Neuron (in vitro differentiated cells): ENCODE measurements around the gene ACSL3.

Experiments used
- H2AFZ ChIP-seq: one replicate; pipeline ENCODE4 v1.6.1; 2013; ENCODE audit warnings: low read depth, mild to moderate bottlenecking, inconsistent platforms, low read length, moderate library complexity
- H3K27me3 ChIP-seq: one replicate; pipeline ENCODE4 v1.6.1; 2013; ENCODE audit warnings: low read length; ENCODE audit not compliant: insufficient read depth
- H3K36me3 ChIP-seq: one replicate; pipeline ENCODE4 v1.6.1; 2013; ENCODE audit warnings: low read length; ENCODE audit not compliant: insufficient read depth
- H3K4me1 ChIP-seq: one replicate; pipeline ENCODE4 v1.6.1; 2013; ENCODE audit warnings: low read length; ENCODE audit not compliant: insufficient read depth
- H3K4me3 ChIP-seq: 2 replicates; pipeline ENCODE4 v1.5.1; 2013; ENCODE audit warnings: mild to moderate bottlenecking, low read length, moderate library complexity
- H3K9me3 ChIP-seq: one replicate; pipeline ENCODE4 v1.6.1; 2013; ENCODE audit warnings: low read length

ACSL3 gene

DNA sequence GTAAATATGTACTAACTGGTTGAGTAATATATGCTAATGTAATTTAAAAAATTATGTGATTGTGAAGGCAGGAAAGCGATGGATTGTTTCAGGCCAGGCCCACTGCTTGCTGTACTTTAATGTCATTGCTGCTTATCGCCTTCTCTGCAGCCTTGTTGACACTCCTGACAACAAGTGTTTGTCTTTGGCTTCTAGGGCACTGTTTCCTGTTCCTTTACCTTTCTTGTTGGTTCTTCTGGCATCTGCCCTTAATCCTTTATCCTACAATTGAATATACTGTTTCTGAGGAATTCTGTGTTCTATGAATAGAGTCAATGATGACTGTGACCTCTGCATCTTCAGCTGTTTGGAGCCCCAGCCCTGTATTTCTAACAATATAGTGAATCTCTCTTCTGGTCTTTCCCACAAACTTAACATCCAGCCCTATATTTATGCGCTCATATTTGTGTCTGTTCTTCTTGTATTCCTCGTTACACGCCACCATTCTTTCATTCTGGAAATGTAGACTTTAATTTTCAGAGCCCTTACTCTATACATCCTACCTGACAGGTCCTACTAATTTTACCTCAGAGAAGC is 17.6 kb downstream of the ACSL3 start:
- H3K4me1 ChIP-seq = peaks cover 4% of the 10 kb centered on the region
- H3K4me3 ChIP-seq = no peak overlapping the region
- H3K27me3 ChIP-seq = no peaks in the 10 kb centered on the region
- H2AFZ ChIP-seq = no peak overlapping the region
- H3K36me3 ChIP-seq = no peaks in the 10 kb centered on the region
- H3K9me3 ChIP-seq = no peaks in the 10 kb centered on the region

DNA sequence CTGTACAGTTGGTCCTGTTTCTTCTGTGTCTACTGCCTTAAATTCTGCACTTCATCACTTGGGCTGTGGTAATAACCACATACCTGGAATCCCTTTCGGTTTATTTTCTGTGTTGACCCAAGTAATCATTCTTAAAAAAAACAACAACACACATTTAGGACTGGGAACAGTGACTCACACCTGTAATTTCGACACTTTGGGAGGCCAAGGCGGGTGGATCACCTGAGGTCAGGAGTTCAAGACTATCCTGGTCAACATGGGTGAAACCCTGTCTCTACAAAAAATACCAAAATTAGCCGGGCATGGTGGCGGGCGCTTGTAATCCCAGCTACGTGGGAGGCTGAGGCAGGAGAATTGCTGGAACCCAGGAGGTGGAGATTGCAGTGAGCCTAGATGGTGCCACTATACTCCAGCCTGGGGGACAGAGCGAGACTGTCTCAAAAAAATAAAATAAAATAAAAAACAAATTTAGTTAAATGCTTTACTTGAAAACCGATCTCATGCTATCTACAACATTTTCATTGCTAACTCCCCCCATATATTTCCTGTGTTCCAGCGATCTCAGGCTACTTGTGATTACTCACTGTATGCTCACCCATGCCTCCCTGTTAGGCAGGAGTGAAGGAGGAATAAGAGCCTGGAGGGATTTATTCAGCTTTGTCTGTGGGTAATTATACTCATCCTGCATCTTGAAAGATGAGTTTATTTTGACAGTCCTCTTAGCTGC is 18.2 kb downstream of the ACSL3 start:
- Histone ChIP-seq H3K4me1 (peaks cover 4% of the 10 kb centered on the region), H3K36me3 (no peaks in the 10 kb centered on the region), H2AFZ (no peak overlapping the region), H3K27me3 (no peaks in the 10 kb centered on the region), H3K9me3 (no peaks in the 10 kb centered on the region), H3K4me3 (no peak overlapping the region)

DNA sequence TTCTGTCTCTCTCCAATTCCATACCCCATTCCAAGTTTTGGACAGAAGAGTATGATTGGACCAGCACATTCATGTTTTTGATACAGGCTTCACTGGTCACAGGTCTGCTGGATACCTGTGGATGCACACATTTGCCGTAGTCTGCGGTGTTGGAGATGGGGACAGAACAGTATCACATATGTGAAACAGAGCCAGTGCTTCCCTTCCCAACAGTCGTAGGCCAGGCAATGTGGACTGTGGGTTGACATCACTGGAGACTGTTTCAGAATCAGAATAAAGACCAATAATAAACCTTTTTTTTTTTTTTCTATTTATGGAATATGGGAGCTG is 18.7 kb downstream of the ACSL3 start:
- Histone ChIP-seq H3K36me3 (no peaks in the 10 kb centered on the region), H2AFZ (no peak overlapping the region), H3K4me1 (peaks cover 4% of the 10 kb centered on the region), H3K4me3 (no peak overlapping the region), H3K27me3 (no peaks in the 10 kb centered on the region), H3K9me3 (no peaks in the 10 kb centered on the region)

DNA sequence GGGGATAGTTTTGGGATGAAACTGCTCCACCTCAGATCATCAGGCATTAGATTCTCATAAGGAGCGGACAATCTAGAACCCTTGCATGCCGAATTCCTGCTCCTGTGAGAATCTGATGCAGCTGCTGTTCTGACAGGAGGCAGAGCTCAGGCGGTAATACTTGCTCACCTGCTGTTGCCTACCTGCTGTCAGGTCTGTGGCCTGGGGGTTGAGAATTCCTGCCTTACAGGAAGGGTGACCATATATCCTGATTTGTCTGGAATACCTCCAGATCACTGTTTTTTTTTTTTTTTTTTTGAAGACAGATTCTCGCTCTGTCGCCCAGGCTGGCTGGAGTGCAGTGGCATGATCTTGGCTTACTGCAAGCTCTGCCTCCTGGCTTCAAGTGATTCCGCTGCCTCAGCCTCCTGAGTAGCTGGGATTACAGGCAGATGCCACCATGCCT is 21.7 kb downstream of the ACSL3 start:
- no peaks in the 10 kb centered on the region for H3K9me3 ChIP-seq
- H3K27me3 ChIP-seq = no peaks in the 10 kb centered on the region
- no peak overlapping the region for H3K4me3 ChIP-seq
- H3K4me1 ChIP-seq = peaks cover 4% of the 10 kb centered on the region
- no peaks in the 10 kb centered on the region for H3K36me3 ChIP-seq
- no peak overlapping the region for H2AFZ ChIP-seq

DNA sequence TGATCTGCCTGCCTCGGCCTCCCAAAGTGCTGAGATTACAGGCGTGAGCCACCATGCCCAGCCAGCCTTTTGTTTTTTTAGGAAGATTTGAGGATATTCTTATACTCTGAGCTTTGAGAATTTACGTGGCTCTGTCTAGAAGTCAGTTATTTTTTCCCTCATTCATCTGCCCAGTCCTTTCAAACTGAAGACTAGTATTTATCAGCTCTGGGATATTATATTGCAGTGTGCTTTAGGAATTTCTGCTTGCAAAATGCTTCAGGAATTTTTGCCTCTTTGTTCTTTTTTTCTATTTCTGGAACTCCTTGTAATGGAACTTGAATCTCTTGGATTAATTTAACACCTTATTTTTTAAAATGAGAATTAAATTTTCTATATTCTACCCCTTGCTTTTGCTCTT is 22.6 kb downstream of the ACSL3 start:
- Histone ChIP-seq H3K36me3 (peaks cover 2% of the 10 kb centered on the region), H3K4me1 (peaks cover under 1% of the 10 kb centered on the region), H3K4me3 (no peak overlapping the region), H3K27me3 (no peaks in the 10 kb centered on the region), H3K9me3 (no peaks in the 10 kb centered on the region), H2AFZ (no peak overlapping the region)

DNA sequence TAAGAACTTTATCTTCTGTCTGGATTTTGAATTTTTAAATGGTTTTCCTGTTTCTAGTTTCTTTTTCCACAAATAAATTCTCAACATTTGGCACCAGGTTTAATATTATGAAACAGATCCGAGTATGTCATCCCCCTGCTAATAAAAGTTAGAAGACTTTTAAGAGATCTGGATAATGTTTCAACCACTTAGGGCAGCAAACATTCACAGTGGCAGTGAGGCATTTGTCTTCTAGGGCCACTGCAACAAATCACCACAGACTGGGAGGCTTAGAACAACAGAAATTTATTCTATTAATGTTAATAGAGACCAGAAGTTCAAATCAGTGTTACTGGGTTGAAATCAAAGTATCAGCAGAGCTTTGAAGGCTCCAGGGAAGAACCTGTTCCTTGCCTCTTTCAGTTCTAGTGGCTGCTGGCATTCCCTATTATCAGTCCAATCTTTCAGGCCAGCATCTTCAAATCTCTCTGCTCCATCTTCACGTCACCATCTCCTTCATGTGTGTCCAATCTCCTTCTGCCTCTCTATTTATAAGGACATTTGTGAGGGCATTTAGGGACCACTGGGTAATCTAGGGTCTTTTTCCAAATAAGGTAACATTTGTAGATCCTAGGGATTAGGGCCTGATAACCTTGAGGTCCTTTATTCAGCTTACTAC is 23.4 kb downstream of the ACSL3 start:
- peaks cover 8% of the 10 kb centered on the region for H3K36me3 ChIP-seq
- no peaks in the 10 kb centered on the region for H3K9me3 ChIP-seq
- no peaks in the 10 kb centered on the region for H3K27me3 ChIP-seq
- H3K4me1 ChIP-seq = no peaks in the 10 kb centered on the region
- H3K4me3 ChIP-seq = no peak overlapping the region
- H2AFZ ChIP-seq = no peak overlapping the region

DNA sequence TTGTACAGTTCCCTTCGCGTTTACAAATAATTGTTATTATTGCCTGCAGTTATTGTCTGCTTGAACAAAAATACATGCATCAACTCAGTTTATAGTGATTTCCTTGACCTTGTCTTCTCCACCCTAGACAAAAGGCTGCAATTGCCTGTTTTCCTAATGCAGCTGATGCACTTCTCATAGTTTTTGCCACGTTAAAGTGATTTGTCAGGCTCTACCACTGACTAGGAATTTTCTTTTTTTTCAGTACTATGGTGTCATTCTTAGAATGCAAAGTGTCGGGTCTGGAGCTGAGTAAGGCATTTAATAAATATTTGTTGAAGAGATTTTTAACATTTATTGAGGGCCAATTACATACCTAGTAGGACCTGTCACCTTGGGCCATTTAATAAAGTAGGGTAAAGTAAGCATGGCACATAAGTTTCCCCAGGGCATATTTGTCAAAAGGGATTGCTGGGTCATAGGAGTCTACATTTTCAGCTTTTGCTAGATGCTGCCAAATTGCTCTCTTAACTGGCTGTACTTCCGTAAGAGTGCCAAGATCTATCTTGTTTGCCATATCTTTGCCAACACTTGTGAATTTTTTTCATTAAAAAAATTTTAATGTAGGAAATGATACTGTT is 24.1 kb downstream of the ACSL3 start:
- no peak overlapping the region for H2AFZ ChIP-seq
- no peak overlapping the region for H3K4me3 ChIP-seq
- H3K9me3 ChIP-seq = no peaks in the 10 kb centered on the region
- H3K36me3 ChIP-seq = peaks cover 13% of the 10 kb centered on the region
- H3K4me1 ChIP-seq = no peaks in the 10 kb centered on the region
- H3K27me3 ChIP-seq = no peaks in the 10 kb centered on the region

DNA sequence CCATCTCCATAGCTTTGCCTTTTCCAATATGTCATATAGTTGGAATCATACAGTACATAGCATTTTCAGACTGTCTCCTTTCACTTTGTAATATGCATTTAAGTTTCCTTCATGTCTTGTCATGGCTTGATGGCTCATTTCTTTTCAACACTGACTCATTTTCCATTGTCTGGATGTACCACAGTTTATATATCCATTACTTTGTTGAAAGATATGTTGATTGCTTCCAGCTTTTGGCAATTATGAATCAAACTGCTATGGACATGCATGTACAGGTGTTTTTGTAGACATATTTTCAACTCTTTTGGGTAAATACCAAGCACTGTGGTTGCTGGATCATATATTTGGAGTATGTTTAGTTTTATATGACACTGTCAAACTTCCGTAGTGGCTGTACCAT is 26.3 kb downstream of the ACSL3 start:
- H2AFZ ChIP-seq = no peak overlapping the region
- no peak overlapping the region for H3K4me3 ChIP-seq
- no peaks in the 10 kb centered on the region for H3K27me3 ChIP-seq
- H3K36me3 ChIP-seq = peaks cover 16% of the 10 kb centered on the region
- peaks cover 3% of the 10 kb centered on the region for H3K4me1 ChIP-seq
- no peaks in the 10 kb centered on the region for H3K9me3 ChIP-seq

DNA sequence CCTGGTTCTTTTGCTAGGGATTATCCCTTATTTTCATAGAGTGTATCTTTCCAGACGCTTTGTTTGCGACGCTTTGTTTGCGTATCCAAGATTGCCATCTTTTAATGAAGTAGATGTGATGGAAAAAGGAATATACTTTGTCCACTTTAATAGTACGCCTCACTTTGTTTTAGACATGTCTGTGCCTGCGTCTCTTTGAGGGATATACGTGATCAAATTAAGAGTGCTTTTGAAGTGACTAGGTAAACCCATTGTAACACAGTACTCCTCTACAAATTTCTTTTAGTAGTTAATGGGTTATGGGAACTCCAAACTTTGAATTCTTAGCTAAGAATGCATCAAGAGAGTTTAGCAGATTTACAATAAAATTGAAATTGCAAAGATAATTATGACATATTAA is 27.9 kb downstream of the ACSL3 start:
- Histone ChIP-seq H3K9me3 (no peaks in the 10 kb centered on the region), H3K36me3 (peaks cover 18% of the 10 kb centered on the region), H2AFZ (no peak overlapping the region), H3K4me1 (peaks cover 3% of the 10 kb centered on the region), H3K27me3 (no peaks in the 10 kb centered on the region), H3K4me3 (no peak overlapping the region)

DNA sequence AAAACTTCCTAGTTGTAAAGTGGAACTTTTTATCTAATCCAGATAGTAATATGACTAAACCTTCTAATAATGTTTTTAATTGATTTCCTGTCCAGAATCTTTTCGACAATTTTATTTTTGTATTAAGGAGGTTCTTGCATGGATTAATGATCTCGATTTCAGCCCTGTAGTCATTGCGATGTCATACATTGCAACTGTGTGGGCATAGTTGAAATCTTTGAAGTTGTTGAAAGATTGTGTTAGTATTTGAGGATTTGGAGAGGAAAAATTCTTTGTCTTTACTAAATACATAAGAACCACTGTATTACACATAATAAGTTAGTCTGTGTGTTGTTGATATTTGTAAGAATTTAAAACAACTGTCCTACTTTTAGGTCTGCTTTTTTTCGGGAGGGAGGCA is 31.1 kb downstream of the ACSL3 start:
- H3K9me3 ChIP-seq = no peaks in the 10 kb centered on the region
- peaks cover 3% of the 10 kb centered on the region for H3K4me1 ChIP-seq
- H2AFZ ChIP-seq = no peak overlapping the region
- H3K27me3 ChIP-seq = no peaks in the 10 kb centered on the region
- peaks cover 18% of the 10 kb centered on the region for H3K36me3 ChIP-seq
- no peak overlapping the region for H3K4me3 ChIP-seq

DNA sequence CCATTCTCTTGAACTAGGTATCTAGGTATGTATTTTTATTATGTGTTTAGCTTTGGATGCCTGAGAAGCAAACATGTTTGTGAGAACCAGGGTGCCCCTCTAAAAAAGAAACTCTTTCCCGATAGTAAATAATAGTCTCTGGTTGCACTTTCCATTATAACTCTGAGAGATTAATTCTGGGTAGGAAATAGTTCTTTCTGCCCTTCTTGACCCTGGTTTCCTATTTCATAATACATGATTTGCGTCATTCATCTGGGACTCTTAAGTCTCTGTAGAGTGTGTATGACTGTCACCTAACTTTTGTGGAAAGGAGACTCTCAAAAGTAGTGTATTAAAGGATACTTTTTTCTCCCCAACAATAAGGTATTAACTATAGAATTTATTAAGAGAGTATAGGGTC is 31.5 kb downstream of the ACSL3 start:
- Histone ChIP-seq H3K27me3 (no peaks in the 10 kb centered on the region), H3K4me3 (no peak overlapping the region), H3K36me3 (peaks cover 18% of the 10 kb centered on the region), H2AFZ (no peak overlapping the region), H3K4me1 (peaks cover 3% of the 10 kb centered on the region), H3K9me3 (no peaks in the 10 kb centered on the region)

DNA sequence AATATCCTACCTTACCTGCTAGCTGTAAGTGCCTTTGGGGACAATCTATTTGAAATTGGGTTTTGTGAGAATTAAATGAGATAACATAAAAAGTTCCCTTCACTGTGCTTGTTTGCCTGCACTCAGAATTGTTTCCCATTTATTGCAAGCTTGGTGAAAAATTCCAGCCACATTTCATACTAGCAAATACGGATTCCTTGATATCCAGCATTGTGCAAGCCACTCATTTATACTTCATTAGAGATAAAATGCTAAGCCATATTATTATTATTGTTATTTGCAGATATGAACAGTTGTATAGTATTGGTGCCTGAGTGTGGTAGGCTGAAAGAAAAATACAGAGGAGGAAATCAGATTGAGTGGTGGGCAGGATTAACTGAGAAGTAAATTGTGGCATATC is 31.9 kb downstream of the ACSL3 start:
- Histone ChIP-seq H3K27me3 (no peaks in the 10 kb centered on the region), H3K4me3 (no peak overlapping the region), H3K9me3 (no peaks in the 10 kb centered on the region), H2AFZ (no peak overlapping the region), H3K36me3 (peaks cover 18% of the 10 kb centered on the region), H3K4me1 (peaks cover 3% of the 10 kb centered on the region)

DNA sequence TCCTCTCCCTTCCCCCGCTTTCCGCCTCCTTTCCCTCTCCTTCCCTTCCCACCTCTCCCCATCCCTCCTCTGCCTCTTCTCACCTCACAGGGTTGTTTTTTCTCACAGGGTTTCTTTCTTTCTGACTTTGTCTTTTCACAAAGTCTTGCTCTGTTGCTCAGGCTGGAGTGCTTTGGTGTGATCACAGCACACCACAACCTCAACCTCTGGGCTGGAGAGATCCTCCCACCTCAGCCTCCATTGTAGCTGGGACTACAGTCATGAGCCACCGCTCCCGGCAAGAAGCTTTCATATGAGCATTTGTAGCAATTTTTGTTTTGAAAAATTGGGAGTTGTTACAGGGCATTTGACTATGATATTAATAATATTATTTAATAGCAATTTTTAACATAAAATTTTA is 32.9 kb downstream of the ACSL3 start:
- no peak overlapping the region for H3K4me3 ChIP-seq
- H3K4me1 ChIP-seq = peaks cover 3% of the 10 kb centered on the region
- H3K27me3 ChIP-seq = no peaks in the 10 kb centered on the region
- H3K36me3 ChIP-seq = peaks cover 14% of the 10 kb centered on the region
- H3K9me3 ChIP-seq = no peaks in the 10 kb centered on the region
- H2AFZ ChIP-seq = no peak overlapping the region
